NCI-H1930 (cell line): Measurements from ENCODE around the gene PRKRIP1.
"Not testable (repeated sequence)": the region's sequence is repeated elsewhere in the genome, so short reads cannot be mapped to it uniquely, and the experiment has no call there.

Experiments used
- DNase-seq, 2 experiments: peaks; one replicate each; lab custom pipeline; 2025; lab: John Stamatoyannopoulos, UW

Gene PRKRIP1

GRCh38 chr7:102431617-102432298 is 35.6 kb downstream of the PRKRIP1 start:
- no peak for DNase-seq

DNA sequence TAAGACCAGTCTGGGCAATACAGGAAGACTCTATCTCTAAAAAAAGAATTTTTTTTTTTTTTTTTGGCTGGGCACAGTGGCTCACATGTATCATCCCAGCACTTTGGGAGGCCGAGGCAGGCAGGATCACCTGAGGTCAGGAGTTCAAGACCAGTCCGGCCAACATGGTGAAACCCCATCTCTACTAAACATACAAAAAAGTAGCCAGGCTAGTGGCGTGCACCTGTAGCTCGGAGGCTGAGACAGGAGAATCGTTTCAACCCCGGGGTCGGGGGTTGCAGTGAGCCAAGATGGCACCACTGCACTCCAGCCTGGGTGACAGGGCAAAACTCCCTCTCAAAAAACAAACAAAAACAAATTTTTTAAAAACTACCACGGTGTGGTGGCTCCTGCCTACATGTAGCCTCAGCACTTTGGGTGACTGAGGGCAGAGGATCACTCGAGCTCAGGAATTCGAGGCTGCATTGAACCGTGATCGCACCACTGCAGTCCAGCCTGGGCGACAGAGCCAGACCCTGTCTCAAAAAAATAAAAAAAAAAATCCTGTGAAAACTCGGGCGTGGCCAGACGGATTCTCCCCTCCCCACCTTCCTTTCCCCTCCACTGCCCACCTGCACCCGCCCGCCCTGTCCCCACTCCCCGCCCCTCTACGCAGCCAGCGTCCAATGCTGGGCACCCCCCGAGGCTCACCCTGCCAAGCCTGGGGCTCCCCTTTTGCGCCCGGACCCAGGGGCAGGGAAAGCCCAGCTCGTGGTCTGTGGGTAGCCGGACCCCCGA is 36.5 kb downstream of the PRKRIP1 start:
- DNase-seq: no peak

DNA sequence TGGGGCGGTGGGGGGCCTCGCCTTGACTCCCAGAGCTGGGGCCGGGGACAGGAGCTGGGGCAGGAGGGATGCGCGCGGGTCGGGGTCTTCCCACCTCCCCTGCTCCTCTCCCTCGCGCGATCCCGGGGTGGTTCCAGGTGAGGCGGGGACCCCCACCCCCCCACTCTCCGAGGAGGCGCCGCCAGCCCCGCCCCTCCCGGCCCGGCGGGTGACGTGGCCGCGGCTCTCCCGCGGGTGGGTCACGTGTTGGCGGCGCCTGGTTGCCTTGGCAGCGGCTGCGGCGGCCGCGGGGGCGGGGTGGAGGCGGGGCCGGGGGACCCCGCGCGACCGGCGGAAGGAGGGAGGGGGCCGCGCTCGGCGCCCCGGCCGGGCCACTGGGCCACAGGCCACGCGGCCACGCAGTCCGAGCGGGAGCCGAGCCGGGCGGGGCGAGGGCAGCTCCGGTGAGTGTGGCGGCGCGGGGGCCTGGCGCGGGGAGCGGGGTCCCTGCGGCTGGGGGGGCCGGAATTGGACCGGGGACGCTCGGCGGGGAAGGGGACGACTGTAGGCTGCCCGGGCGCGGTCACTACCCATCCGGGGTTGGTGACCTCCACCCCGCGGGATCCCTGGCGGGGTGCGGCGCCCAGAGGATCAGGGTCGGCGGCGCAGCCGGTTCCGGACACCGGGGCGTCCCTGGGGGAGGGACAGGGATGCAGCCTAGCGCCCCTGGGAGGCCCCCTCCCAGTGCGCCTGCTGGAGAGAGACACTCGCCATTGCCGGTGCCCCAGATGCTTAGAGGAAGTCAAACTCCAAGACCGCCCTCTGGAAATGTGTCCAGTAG is 37.3 kb downstream of the PRKRIP1 start, which contains the start of gene ORAI2:
ORAI2 (plus strand) TSS at position 357 of the 820 bp plus-strand sequence. CDS start 5,382 bp downstream, outside the sequence.
- peak; percentile 76 to 77 for DNase-seq

GRCh38 chr7:102434039-102434486 is 37.9 kb downstream of the PRKRIP1 start:
- DNase-seq: no peak

GRCh38 chr7:102436118-102436517 is 40.0 kb downstream of the PRKRIP1 start:
- no peak for DNase-seq

DNA sequence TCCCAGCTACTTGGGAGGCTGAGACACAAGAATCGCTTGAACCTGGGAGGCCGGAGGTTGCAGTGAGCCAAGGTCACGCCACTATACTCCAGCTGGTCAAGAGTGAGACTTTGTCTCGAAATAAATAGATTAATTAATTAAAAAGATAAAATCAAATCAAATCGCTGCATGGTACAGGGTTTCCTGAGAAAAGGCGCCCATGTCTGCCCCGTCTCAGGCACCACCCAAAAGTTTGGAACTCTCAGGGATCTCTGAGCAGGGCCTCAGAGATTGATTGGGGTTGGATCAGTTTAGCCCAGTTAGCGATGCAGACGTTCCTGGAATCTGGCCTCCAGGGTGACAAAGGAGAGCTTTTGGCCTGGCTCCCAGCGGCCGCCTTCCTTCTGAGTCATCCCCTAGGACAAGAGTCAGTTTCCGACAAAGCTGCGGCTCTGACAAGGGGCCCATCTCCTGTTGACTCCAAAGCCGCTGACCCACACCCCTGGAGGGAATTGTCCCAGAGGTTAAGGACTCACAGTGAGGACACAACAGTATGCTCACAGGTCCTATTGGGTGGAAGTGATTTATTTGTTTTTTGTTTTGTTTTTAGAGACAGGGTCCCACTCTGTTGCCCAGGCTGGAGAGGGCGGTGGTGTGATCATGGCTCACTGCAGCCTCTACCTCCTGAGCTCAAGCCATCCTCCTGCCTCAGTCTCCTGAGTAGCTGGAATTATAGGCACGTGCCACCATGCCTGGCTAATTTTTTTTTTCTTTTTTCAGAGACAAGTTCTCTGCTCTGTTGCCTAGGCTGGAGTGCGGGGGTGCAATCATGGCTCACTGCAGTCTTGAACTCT is 44.0 kb downstream of the PRKRIP1 start:
- no peak for DNase-seq

GRCh38 chr7:102444961-102445673 is 49.0 kb downstream of the PRKRIP1 start:
- DNase-seq: no peak

DNA sequence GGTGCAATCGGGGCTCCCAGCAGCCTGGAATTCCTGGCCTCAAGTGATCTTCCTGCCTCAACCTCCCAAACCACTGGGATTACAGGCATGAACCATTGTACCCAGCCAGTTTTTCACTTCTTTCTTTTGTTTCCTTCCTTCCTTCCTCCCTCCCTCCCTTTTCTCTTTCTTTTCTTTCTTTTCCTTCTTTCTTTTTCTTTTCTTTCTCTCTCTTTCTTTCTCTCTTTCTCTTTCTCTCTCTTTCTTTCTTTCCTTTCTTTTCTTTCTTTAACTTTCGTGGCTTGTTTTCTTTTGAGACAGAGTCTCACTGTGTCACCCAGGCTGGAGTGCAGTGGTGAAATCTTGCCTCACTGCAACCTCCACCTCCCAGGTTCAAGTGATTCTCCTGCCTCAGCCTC is 49.5 kb downstream of the PRKRIP1 start:
- no peak for DNase-seq

GRCh38 chr7:102446387-102447156 is 50.4 kb downstream of the PRKRIP1 start:
- no peak for DNase-seq

- DNase-seq: no peak
Measured at GRCh38 chr7:102447311-102447710, 51.1 kb downstream of the PRKRIP1 start.

DNA sequence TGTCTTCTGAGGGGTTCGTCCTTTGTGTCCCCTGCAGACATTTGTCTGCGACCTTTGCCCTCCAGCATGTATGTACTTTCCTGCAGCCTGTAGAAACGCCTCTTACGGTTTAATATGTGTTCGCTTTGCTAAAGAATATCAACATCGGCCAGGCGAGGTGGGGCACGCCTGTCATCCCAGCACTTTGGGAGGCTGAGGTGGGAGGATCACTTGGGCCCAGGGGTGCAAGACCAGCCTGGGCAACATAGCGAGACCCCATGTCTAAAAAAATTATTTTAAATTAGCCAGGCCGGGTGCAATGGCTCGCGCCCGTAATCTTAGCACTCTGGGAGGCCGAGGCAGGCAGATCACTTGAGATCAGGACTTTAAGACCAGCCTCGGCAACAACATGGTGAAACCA is 53.0 kb downstream of the PRKRIP1 start:
- no peak for DNase-seq

DNA sequence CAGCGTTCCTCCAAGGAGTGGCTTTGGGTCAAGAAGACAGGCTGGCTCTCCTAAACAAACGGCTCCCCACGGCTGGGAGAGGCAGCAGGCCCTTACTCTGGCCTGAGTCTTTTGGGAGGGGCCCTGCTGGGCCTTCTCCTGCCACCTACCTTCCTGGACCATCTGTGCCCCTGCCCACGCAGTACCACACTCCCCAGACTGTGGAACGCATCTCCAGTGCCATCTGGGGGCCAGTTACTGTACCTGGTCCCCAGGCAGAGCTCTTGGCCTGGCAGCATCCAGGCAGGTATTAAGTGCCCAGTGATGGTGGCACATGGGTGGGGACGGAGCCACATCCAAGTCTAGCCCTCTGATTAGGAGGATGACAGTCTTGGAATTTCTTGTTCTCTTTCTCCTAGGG is 54.1 kb downstream of the PRKRIP1 start:
- DNase-seq: no peak

- DNase-seq: no peak
Measured at GRCh38 chr7:102451371-102452054, 55.4 kb downstream of the PRKRIP1 start.

GRCh38 chr7:102452451-102452850 is 56.3 kb downstream of the PRKRIP1 start:
- no peak for DNase-seq

DNA sequence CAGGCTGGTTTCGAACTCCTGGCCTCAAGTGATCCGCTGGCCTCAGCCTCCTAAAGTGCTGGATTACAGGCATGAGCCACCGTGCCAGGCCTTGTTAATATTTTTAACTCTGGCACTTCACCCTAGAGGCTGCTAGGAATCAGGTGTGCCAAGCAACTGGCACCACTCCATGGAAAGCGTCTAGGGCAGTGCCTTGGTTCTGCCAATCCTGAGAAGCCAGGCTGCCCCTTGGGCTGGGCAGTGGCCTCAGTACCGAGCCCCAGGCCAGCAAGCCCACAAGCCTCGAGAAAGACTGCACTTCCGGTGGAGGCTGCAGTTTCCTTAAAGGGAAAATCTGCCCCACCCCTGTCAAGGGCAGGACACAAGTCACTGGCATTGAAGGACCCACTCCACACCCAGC is 57.2 kb downstream of the PRKRIP1 start:
- DNase-seq: no peak

DNA sequence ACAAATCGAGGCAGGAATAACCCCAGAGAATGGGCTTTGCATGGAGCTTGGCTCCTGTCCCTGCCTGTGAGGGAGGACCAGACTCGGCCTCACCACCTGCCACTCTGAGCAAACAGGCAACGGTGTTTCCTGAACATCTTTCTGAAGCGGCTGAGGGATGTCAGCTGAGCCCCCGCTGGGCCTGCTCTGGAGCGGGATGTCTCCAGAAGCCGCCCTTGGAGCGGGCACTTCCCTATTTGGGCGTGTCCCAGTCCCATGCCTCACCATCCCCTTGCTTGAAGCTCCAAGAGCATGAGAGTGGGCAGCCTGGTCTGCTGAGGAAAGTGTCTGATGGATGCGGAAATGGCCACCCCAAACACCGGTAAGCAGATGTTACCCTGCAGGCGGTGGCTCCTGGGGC is 58.3 kb downstream of the PRKRIP1 start:
- DNase-seq: no peak

GRCh38 chr7:102454932-102455331 is 58.8 kb downstream of the PRKRIP1 start:
- DNase-seq: not testable (repeated sequence)

DNA sequence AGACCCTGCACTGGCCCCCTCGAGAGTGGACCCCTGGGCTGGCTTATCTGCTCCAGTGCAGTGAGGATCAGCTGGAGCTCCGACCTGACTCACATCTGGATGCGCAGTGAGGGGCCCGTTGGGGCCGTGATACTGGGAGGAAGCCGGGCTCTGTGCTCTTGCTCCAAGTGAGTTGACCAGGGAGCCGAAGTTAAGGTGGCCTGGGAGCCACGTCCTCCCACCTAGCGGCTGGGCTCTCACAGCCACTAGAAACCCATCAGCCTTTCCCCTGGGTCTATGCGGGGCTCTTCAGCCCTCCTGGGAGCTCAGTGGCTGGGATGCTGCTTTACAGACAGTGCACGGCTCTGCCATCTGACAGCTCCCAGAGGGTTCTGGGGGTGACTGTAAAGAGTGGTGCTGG is 59.4 kb downstream of the PRKRIP1 start:
- no peak for DNase-seq

DNA sequence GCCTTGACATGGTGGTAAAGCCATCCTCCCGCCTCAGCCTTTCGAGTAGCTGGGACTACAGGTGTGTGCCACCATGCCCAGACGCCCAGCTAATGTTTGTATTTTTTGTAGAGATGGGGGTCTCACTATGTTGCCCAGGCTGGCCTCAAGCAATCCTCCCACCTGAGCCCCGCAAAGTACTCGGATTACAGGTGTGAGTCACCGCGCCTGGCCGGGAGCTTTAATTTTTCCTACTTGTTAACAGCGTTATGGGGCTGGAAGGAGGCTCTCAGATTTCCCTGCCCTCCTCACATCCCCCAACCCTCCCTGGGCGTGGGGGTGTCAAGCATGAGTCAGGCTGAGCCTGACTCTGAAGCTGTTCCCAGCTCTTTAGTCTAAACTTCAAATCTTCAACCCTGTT is 60.2 kb downstream of the PRKRIP1 start:
- no peak for DNase-seq
